ENCODE measurements around the gene RAX2. TPM values are rescaled to one million over a fixed set of nuclear protein-coding genes. Genes with fewer than 3 reads are reported as not detected.
A peak's percentile ranks its signal among the peaks of the same experiment; 100 is the strongest.

RAX2 gene
- total and polyA plus RNA-seq, 2 of the 8 experiments (the other 6 are each of a cell fraction or from before 2014, with no cell fraction given): 0.08 TPM; not detected in 1

GRCh38 chr19:3769494-3769893 lies 2.5 kb downstream of the RAX2 start:
- WGBS, 2 experiments (ENCODE audit: extremely low coverage in 1 of 2, insufficient coverage in 1 of 2, insufficient read length in 1 of 2, insufficient replicate concordance in 2 of 2, low coverage in 1 of 2, low lambda C conversion rate in 2 of 2, missing lambda C conversion rate in 1 of 2): 82% methylated on average over 17 of the region's 17 CpGs; no CpG with 5 or more reads in 1 of the 2 experiments
- CTCF ChIA-PET (ENCODE audit: partially characterized antibody): interaction anchor here (0.6 to 1.2 kb wide), 8 partner anchors 13 to 387 kb away, joined by 3 to 6 read pairs (median 4); no protein-coding TSS in a partner anchor

More at GRCh38 chr19:3769494-3769893, 2.5 kb downstream of the RAX2 start:
- TF ChIP-seq CHD1 (IDR thresholded peaks at IDR 0.05; ENCODE audit: low read depth, low read length) (no peak), CTCF (IDR thresholded peaks at IDR 0.05; ENCODE audit: control extremely low read depth in 1 of 3, insufficient read depth in 1 of 3, low read depth in 1 of 3, low read length in 3 of 3) (peak in 1 of 3 experiments; percentile 19; a peak in 1 of 4 replicates)
- Histone ChIP-seq H3K79me1 (ENCODE audit: low read depth, low read length) (0 out of 2 replicates have a peak, but pooled peaks cover 3% of the 10 kb centered on the region), H3K27me3 (replicated peaks in 1 of 4; ENCODE audit: control insufficient read depth in 3 of 4, extremely low read depth in 1 of 4, insufficient read depth in 3 of 4, low read length in 3 of 4) (no peaks in the 10 kb centered on the region), H3K56ac (replicated peaks; ENCODE audit: insufficient read length, low read depth, low read length) (no peak overlapping the region), H2BK12ac (ENCODE audit: low read depth, low read length) (no peak overlapping the region), H3K23me2 (ENCODE audit: low read depth, low read length) (no peaks in the 10 kb centered on the region; the same call in 1 of the 2 replicates), H2AK5ac (ENCODE audit: low read depth, low read length) (no peak overlapping the region), H2BK20ac (ENCODE audit: low read length) (no peak overlapping the region), H3K79me2 (ENCODE audit: control insufficient read depth in 1 of 2, insufficient read depth in 2 of 2, low read length in 2 of 2) (no peaks in the 10 kb centered on the region), H3K14ac (ENCODE audit: insufficient read length) (no peak overlapping the region), H4K8ac (ENCODE audit: extremely low read depth, insufficient read depth, low read length) (peak overlapping the region; percentile 25; the same call in 1 of the 2 replicates), H4K20me1 (replicated peaks in 1 of 2; ENCODE audit: control insufficient read depth in 1 of 2, insufficient read depth in 2 of 2, low read length in 2 of 2) (peaks cover 0 to 11% of the 10 kb centered on the region in 2 experiments), H2BK15ac (ENCODE audit: low read length) (no peak overlapping the region), H3K27ac (ENCODE audit: low read depth, low read length) (no peak overlapping the region), H3K9me3 (ENCODE audit: insufficient read depth in 2 of 2, low read depth in 1 of 2, low read length in 1 of 2) (no peaks in the 10 kb centered on the region), H2BK5ac (ENCODE audit: low read depth, low read length) (no peak overlapping the region), H3K36me3 (ENCODE audit: control insufficient read depth in 2 of 4, insufficient read depth in 4 of 4, low read length in 3 of 4) (peaks cover 0 to 8% (median 3%) of the 10 kb centered on the region in 4 experiments; a peak in 6 of 8 replicates), H3K4me2 (ENCODE audit: insufficient read depth in 1 of 2, low read depth in 2 of 2, low read length in 2 of 2) (no peak overlapping the region), H3K23ac (ENCODE audit: insufficient read length) (no peak overlapping the region), H3K18ac (ENCODE audit: extremely low read depth, low read length) (no peak overlapping the region), H3K9ac (replicated peaks in 1 of 4; ENCODE audit: extremely low read depth in 1 of 4, low read depth in 3 of 4, low read length in 3 of 4) (no peak overlapping the region), H2BK120ac (replicated peaks; ENCODE audit: low read depth, low read length) (no peak overlapping the region), H3K4ac (replicated peaks; ENCODE audit: insufficient read length, low read depth, low read length) (no peak overlapping the region), H3K4me1 (replicated peaks in 1 of 4; ENCODE audit: control insufficient read depth in 3 of 4, insufficient read depth in 4 of 4, low read length in 3 of 4) (peaks cover 0 to 7% (median 2%) of the 10 kb centered on the region in 4 experiments; a peak in 2 of 7 replicates), H3K4me3 (ENCODE audit: extremely low read depth in 1 of 4, insufficient read depth in 2 of 4, low read depth in 3 of 4, low read length in 4 of 4) (no peak overlapping the region), H4K5ac (ENCODE audit: insufficient read length, low read depth, low read length) (no peak overlapping the region), H4K91ac (replicated peaks; ENCODE audit: insufficient read length, low read length) (peak overlapping the region; percentile 40), H2AFZ (ENCODE audit: low read length) (no peak overlapping the region)
- FAIRE-seq: no peak
- DNase-seq (ENCODE audit: low read depth in 1 of 2, low spot score in 2 of 2): no peak
- POLR2A ChIA-PET (ENCODE audit: partially characterized antibody): interaction anchor here (0.5 to 1.2 kb wide), 5 partner anchors 9 to 216 kb away, joined by 3 to 5 read pairs (median 3); partner anchors contain the start of genes EEF2 and MATK
